Epithelial cell of proximal tubule (primary cell): Measurements from ENCODE around the gene ATP5MG. TPM values are rescaled to one million over a fixed set of nuclear protein-coding genes. Genes with fewer than 3 reads are reported as not detected.

Experiments used
- DNase-seq: peaks from one replicate; pipeline ENCODE4 v3.0.0-alpha.2; 2011; ENCODE audit warnings: low read depth
- H3K4me3 ChIP-seq: 2 replicates; pipeline ENCODE4 v1.5.1; 2011; ENCODE audit warnings: low read depth, mild to moderate bottlenecking, low read length
- CTCF ChIP-seq: conservative IDR thresholded peaks from 2 replicates; pipeline ENCODE4 v1.5.1; 2012; ENCODE audit warnings: low read depth, mild to moderate bottlenecking, low read length
- total RNA-seq: library from RNA; depleted of rRNA; stranded (reverse); fragments of >200 nt; gene quantifications from 2 replicates; pipeline ENCODE4 v1.2.3, GENCODE V29; 2015

Gene ATP5MG
- total RNA-seq, 1 donor from 2014 or later: 82.7 TPM

DNA sequence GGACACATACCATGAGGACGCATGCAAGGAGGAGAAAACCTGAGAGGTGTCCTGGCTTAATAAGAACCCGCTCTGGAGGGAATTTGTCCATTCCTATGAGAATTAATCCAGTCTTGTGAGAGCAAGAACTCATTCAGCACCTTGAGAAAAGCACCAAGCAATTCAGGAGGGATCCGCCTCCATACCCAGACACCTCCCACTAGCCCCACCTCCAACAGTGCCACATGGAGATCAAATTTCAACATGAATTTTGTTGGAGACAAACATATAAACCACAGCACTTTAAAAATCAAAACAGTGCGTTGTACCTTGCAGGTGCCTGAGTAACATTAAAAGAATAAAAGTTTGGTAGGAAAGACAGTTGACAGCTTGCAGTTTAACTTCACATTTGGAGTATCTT lies 30.6 kb upstream of the ATP5MG start:
- no peak overlapping the region for H3K4me3 ChIP-seq
- no peak for TF ChIP-seq CTCF
- no peak for DNase-seq

- no peak for TF ChIP-seq CTCF
- DNase-seq: no peak
- no peak overlapping the region for H3K4me3 ChIP-seq
These were observed 28.1 kb upstream of the ATP5MG start for GRCh38 chr11:118373263-118373662.

DNA sequence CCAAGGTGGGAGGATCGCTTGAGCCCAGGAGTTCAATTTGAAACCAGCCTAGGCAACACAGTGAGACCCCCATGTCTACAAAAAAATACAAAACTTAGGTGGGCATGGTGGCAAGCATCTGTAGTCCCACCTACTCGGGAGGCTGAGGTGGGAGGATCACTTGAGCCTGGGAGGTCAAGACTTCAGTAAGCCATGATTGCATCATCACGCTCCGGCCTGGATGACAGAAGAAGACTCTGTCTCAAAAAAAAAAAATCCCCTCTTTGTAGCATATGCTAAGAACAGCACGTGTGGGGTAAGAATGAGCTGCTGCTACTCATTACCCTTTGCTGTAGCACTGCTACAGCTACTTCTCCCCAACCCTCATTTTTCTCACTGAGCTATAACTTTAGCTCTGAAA lies 27.5 kb upstream of the ATP5MG start:
- TF ChIP-seq CTCF: no peak
- no peak overlapping the region for H3K4me3 ChIP-seq
- DNase-seq: no peak

DNA sequence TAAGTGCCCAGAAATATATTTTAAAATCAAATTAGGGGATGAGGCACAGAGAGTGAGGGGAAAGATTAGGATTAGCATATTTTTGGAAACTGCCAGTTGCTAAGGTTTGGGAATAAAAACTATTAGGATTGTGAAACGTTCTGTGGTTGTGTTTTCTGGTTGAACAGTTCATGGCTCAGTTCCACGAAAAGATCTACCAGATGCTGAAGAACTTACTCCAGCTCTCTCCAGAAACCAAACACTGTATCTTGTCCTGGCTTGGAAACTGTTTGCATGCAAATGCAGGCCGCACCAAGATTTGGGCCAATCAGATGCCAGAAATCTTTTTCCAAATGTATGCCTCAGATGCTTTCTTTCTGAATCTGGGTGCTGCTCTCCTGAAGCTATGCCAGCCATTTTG lies 26.7 kb upstream of the ATP5MG start:
- TF ChIP-seq CTCF: no peak
- DNase-seq: no peak
- H3K4me3 ChIP-seq: no peak overlapping the region

DNA sequence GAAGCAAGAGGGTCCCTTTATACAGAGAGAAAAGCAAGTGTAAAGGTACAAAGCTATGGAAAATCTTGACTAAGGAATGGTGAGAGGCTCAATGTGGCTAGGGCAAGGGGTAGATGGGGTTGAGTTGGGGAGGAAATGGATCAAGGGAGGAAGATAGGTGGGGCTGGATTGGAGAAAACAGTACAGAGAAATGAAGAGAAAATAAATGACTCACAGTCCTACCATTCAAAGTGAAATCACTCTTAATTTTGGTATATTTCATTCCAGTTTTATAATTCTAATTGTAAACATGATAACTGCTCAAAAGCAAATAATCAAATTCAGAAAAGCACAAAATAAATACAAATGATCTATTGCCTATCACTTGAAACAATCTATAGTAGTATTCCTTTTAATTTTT lies 25.4 kb upstream of the ATP5MG start:
- no peak for TF ChIP-seq CTCF
- H3K4me3 ChIP-seq: no peak overlapping the region

GRCh38 chr11:118379497-118379896 lies 21.9 kb upstream of the ATP5MG start:
- no peak for DNase-seq
- no peak for TF ChIP-seq CTCF
- H3K4me3 ChIP-seq: no peak overlapping the region

More for the DNA sequence above, 25.4 kb upstream of the ATP5MG start:
- DNase-seq: no peak

DNA sequence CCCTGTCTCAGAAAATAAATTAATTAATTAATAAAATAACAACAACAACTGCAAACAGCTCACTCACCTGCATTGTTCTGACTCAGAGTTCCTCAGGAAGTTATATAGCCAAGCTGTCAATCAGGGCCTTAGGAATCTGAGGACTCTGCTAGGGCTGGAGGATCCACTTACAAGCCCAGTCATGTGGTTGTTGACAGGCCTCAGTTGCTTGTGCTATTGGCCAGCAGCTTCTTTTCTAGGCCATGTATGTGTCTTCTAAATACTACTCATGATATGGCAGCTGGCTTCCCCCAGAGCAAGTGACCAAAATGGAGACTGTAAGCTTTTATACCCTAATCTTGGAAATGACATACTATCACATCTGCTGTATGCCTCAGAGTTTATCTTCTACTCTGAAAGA lies 20.8 kb upstream of the ATP5MG start:
- no peak overlapping the region for H3K4me3 ChIP-seq
- no peak for TF ChIP-seq CTCF
- no peak for DNase-seq
